ENCODE measurements around the gene ASB1.

GRCh38 chr2:238406998-238407285, 19.8 kb upstream of the ASB1 start:
- TF ChIP-seq POLR2AphosphoS5 (IDR thresholded peaks at IDR 0.05; ENCODE audit: low read depth) (no peak), CTCF (IDR thresholded peaks at IDR 0.05; ENCODE audit: insufficient read depth, low read length) (no peak)

Measured in HL-60 (cell line).